ENCODE data around the gene PIEZO2.

GRCh38 chr18:11020877-11021414 is 128.4 kb downstream of the PIEZO2 start:
- TF ChIP-seq, protein P1, sequence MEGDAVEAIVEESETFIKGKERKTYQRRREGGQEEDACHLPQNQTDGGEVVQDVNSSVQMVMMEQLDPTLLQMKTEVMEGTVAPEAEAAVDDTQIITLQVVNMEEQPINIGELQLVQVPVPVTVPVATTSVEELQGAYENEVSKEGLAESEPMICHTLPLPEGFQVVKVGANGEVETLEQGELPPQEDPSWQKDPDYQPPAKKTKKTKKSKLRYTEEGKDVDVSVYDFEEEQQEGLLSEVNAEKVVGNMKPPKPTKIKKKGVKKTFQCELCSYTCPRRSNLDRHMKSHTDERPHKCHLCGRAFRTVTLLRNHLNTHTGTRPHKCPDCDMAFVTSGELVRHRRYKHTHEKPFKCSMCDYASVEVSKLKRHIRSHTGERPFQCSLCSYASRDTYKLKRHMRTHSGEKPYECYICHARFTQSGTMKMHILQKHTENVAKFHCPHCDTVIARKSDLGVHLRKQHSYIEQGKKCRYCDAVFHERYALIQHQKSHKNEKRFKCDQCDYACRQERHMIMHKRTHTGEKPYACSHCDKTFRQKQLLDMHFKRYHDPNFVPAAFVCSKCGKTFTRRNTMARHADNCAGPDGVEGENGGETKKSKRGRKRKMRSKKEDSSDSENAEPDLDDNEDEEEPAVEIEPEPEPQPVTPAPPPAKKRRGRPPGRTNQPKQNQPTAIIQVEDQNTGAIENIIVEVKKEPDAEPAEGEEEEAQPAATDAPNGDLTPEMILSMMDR (IDR thresholded peaks at IDR 0.05) = no peak
- TF ChIP-seq POLR2AphosphoS5 (IDR thresholded peaks at IDR 0.05) = no peak
- TF ChIP-seq POLR2A (IDR thresholded peaks at IDR 0.05; ENCODE audit: low read depth) = no peak
